Measurements from ENCODE around the gene SMARCA1. TPM values are rescaled to one million over a fixed set of nuclear protein-coding genes. Genes with fewer than 3 reads are reported as not detected.

Gene SMARCA1
- total RNA-seq, 4 donors from 2014 or later: 8.0 to 13.9 (median 11.2) TPM

Other genes with a start within 250 kb of the SMARCA1 start
- gene OCRL, start 16.8 kb upstream of the SMARCA1 start, total RNA-seq: 10 to 100 TPM; 13.2 to 18.0 (median 15.9) TPM
- under 1 TPM in 1 of 4 donors, not detected in 3; 0.16 TPM for gene APLN, start 131.5 kb upstream of the SMARCA1 start, total RNA-seq
- 1 to 10 TPM; 1.3 to 5.0 (median 2.2) TPM for gene XPNPEP2, start 215.5 kb upstream of the SMARCA1 start, total RNA-seq